GM18502 (cell line): ENCODE results near the gene JAKMIP1.
"Not testable (repeated sequence)": the region's sequence is repeated elsewhere in the genome, so short reads cannot be mapped to it uniquely, and the experiment has no call there.

Source experiments
- ATAC-seq: cut with Tn5 transposase; IDR thresholded peaks from one replicate; pipeline ENCODE4 v1.9.1; 2021; ENCODE audit warnings: mild to moderate bottlenecking; ENCODE audit not compliant: unreplicated experiment, poor library complexity

The JAKMIP1 gene

DNA sequence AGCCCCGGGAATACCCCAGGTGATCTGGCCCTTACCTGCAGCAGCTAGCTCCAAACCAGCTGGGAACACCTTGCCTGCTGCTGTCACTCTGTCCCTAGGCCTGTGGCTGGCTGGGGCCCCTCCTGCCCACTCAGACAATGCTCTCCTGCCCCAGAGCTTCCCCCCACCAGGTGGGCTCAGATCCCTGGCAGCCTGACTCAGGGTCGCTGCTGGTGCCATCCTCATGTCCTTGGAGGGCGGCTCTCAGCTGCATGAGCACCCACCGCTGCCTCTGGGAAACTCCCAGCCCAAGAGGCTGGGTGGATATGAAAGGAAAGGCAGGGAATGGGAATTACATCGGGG, 197.9 kb downstream of the JAKMIP1 start:
- no peak for ATAC-seq

GRCh38 chr4:6001680-6002491, 198.5 kb downstream of the JAKMIP1 start:
- ATAC-seq = no peak

GRCh38 chr4:5999830-6000365, 200.5 kb downstream of the JAKMIP1 start:
- ATAC-seq = no peak

DNA sequence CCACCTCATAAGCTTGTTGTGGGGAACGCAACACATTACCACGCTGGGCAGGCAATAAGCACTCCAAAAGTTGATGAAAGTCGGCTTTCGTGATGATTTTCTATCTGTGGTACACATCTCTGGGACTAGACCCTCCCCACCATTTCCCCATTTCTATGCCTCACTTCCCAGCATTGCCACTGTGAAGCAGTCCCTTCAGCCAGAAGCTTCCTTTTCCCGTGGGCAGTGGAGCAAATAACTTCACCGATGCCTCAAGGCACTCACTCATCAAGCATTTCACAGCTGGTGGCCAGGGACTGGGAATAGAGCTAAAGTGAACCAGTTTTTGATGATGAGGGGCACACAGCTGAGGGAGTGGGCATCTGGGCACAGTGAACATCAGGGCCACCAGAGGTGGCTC, 201.0 kb downstream of the JAKMIP1 start:
- ATAC-seq = no peak

DNA sequence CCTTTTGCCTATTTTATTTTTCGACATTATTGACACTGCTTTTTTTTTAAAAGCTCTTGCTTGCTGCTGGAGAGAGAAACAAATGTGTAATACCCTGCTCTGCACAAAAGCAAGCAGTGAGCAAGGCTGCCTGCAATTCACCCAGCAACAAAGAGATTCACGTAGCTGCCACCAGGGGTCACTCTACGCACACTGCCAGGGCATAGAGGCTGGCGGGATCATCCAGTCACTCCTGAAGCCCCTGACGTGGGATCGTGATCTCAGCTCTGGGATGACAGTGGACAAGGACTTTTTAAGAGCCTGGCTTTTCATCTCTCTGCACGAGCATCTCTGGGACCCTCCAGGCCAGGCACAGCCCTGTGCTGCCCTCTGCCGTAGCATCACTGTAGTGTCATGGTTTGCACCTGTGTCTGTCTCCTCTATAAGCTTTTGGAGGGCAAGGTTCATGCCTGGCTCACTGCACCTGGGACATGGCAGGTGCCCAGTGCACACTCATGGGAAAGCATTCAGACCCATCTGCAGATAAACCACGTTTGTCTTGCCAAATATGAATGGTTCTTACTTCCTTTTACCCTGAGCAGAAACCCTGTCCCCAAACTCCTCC, 201.9 kb downstream of the JAKMIP1 start:
- no peak for ATAC-seq

DNA sequence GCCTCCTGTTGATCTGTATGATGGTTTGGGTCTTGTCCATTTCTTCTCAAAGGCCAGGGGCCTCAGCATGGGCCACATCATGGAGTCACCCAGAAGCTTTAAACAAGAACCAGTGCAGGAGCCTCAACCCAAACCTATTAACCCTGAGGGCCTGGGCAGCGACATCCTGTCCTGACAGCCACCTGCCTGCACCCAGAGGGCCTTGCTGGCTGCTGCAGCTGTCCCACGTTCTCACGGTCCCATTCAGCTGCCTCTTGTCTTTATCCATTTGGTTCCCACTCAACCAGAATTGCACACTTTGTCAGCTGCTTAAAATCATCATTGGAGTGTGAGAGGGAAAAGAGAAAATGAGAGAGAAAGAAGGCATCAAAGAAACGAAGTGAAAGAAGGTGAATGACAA, 203.7 kb downstream of the JAKMIP1 start:
- ATAC-seq = no peak

DNA sequence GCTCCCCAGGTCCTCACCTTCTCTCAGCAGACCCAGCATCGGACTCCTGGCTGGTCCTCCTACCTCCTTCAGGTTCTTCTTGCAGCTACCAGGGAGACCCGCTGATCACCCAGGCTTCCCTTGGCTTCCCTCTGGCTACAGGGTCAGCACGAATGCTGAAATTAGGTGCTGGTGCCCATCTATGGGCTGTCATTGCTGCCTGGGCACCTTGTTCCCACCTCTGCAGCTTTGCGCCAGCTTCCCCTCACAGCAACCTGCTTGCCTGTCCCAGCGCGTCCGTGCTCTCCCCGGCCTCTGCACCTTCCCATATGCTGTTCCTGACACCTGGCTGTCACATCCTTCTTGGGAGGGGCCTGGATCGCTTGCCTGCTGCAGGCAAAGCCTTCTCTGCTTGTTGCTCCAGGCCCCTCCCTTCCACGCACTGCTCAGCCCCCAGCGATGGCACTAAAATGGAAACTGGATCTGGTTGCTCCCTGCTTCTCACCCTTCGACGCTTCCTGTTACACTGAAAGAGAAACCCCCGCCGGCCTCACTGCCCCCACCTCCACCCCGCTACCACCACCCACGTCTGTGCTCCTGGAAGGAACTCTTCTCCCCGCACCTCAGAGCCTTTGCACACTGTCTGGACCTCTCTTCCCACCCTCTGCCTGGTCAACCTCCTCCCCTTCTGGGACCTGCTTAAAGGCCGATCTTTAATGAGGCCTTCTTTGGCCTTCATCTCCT, 204.3 kb downstream of the JAKMIP1 start:
- ATAC-seq = no peak

GRCh38 chr4:5993876-5994811, 206.2 kb downstream of the JAKMIP1 start:
- no peak for ATAC-seq

DNA sequence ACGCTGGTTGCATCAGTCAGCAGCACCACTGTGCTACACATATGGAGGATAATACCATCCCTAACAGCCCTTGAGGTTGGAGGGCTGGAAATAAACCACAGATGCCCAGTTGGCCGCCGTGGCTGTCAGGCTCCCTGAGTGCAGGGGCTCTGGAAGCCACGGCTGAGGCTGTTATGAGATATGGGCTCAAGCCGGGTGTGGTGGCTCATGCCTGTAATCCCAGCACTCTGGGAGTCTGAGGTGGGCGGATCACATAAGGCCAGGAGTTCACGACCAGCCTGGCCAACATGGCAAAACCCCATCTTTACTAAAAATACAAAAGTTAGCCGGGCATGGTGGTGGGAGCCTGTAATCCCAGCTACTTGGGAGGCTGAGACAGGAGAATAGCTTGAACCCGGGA, 207.0 kb downstream of the JAKMIP1 start:
- ATAC-seq = not testable (repeated sequence)

- ATAC-seq = no peak
Measured at GRCh38 chr4:5992828-5993321, 207.5 kb downstream of the JAKMIP1 start.

- no peak for ATAC-seq
Measured at GRCh38 chr4:5992171-5992827, 208.1 kb downstream of the JAKMIP1 start.

- no peak for ATAC-seq
Measured at GRCh38 chr4:5991405-5991804, 208.9 kb downstream of the JAKMIP1 start.

DNA sequence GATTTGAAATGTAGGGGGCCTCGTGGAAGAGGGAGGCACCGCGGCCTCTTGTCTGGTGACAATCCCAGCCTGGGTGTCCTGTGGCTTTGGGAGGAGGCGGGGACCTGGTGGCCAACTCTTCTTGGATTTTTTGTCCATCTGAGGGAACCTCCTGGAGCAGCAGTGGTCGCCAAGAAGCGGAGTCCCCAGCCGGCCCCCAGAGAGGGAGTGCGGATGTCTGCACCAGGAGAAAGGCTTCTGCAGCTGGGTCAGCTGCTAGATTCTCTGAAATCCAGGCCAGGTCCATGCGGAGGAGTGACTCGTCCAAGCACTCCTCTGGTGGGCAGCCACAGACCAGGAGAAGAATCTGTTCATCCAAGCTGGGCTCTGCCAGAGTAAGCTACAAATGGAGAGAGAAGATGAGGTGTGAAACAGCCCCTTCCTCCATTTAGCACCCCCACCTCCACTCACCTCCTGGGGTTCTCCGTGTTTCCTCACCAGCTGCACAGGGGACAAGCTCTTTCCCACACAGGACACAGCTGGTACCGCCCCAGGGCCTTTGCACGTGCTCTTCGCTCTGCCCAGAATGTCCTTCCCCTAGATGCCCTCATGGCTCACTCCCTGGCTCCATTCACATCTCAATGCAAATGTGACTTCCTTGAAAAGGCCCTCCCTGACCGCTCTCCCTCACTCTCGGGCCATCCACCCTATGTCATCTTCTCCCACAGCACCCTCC, 209.7 kb downstream of the JAKMIP1 start:
- ATAC-seq = no peak

- ATAC-seq = no peak
Measured at GRCh38 chr4:5989236-5990225, 210.8 kb downstream of the JAKMIP1 start.

DNA sequence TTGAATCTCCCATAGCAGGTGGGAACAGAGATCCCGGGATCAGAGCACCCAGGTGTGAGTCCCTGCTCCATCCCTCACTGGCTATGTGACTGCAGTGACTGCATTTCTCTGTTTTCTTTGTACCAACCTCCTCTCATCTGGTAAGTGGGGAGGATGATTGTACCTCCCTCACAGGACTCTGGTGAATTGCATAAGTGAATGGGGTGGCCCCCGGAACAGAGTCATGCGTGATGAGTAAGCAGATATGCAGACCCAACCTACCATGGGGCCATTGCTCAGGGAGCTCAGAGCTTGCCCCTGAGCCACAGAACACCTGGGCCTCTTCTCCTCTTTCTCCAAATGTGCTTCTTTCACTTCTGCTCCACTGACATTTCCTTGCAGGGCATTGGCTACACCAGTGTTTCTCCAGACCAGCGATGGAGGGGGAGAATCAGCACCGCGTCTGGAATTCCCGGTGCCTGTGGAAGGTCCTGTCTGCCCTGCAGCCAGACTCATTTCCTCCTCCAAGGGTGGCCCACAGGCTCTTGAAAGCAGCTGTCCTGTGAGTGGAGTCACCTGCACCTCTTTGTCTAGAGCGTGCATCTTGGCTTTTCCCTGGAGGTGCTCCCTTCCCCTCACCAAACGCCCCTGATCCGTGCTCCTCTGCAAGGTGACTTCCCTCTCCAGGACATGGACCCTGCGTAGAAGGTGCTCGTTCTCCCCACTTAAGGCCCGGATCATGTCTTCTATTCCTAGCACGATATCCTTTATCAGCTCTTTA, 212.1 kb downstream of the JAKMIP1 start:
- no peak for ATAC-seq

DNA sequence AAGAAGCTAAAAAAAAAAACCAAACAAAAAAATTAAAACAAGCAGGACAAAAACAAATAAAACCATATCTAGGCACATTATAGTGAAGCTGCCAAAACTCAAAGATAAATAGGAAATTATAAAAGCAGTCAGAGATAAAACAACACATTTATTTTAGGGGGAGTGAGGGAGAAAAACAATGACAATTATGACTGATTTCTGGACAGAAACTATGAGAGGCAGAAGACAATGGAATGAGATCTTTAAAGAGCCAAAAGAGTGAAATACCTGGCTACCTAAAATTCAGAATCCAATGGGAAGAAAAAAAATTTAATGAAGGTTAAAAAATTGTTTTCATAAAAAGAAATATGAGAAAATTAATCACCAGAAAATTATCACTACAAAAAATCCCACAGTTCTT, 215.5 kb downstream of the JAKMIP1 start:
- ATAC-seq = no peak
